GM21447 (cell line): ENCODE results near the gene PKD1L1.
"Not testable (repeated sequence)": the region's sequence is repeated elsewhere in the genome, so short reads cannot be mapped to it uniquely, and the experiment has no call there.

Experiments
- ATAC-seq: cut with Tn5 transposase; IDR thresholded peaks from one replicate; pipeline ENCODE4 v1.9.1; 2021; ENCODE audit not compliant: unreplicated experiment

Gene PKD1L1, protein sequence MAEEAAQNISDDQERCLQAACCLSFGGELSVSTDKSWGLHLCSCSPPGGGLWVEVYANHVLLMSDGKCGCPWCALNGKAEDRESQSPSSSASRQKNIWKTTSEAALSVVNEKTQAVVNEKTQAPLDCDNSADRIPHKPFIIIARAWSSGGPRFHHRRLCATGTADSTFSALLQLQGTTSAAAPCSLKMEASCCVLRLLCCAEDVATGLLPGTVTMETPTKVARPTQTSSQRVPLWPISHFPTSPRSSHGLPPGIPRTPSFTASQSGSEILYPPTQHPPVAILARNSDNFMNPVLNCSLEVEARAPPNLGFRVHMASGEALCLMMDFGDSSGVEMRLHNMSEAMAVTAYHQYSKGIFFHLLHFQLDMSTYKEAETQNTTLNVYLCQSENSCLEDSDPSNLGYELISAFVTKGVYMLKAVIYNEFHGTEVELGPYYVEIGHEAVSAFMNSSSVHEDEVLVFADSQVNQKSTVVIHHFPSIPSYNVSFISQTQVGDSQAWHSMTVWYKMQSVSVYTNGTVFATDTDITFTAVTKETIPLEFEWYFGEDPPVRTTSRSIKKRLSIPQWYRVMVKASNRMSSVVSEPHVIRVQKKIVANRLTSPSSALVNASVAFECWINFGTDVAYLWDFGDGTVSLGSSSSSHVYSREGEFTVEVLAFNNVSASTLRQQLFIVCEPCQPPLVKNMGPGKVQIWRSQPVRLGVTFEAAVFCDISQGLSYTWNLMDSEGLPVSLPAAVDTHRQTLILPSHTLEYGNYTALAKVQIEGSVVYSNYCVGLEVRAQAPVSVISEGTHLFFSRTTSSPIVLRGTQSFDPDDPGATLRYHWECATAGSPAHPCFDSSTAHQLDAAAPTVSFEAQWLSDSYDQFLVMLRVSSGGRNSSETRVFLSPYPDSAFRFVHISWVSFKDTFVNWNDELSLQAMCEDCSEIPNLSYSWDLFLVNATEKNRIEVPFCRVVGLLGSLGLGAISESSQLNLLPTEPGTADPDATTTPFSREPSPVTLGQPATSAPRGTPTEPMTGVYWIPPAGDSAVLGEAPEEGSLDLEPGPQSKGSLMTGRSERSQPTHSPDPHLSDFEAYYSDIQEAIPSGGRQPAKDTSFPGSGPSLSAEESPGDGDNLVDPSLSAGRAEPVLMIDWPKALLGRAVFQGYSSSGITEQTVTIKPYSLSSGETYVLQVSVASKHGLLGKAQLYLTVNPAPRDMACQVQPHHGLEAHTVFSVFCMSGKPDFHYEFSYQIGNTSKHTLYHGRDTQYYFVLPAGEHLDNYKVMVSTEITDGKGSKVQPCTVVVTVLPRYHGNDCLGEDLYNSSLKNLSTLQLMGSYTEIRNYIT (N-terminal part only)

DNA sequence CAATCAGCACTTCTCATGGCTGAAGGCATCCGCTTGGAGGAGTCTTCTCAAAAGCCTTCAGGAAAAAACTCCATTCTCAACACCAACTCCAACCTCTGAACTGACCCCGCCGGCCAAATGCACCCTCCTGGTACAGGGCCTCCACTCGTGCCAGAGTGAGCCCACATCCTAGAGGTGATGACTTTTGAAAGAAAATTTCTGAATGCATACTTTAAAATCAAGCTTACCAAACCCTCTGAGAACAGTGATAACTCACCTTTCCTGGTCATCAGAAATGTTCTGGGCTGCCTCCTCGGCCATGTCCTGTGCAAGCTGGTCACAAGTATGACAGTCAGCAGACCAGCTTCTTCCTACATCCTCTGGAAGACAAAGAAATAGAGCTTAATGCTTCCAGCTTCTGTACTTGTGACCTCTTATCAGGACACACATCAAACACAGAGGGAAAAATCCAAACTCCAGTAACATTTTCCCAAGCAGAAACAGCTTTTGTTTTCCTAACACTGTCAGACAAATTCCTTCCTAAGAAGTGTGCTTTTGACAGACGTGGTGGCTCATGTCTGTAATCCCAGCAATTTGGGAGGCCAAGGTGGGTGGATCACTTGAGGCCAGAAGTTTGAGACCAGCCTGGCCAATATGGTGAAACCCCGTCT lies at the start of gene PKD1L1:
Gene PKD1L1, minus strand, starts transcription at position 326 of the 650 bp plus-strand sequence. Its CDS starts 26 bp downstream, at position 300.
- ATAC-seq = no peak

DNA sequence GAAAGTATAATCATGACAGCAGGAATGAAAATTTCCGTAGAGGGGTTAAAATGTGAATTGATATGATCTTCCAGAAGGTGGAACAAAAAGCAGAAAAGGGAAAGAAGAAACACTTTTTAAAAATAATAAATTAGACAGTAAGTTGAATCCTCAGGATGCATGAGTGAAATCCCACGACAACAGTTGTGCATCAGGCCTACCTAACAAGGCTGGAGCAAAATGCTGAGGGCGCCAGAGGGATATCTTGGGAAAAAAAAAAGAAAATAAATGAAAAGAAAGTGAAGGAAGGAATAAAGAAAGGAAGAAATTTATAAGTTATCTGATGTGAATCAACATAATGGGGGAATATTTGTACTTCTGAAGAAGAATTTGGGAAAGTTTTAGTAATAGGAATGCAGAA lies 44.2 kb upstream of the PKD1L1 start:
- no peak for ATAC-seq

DNA sequence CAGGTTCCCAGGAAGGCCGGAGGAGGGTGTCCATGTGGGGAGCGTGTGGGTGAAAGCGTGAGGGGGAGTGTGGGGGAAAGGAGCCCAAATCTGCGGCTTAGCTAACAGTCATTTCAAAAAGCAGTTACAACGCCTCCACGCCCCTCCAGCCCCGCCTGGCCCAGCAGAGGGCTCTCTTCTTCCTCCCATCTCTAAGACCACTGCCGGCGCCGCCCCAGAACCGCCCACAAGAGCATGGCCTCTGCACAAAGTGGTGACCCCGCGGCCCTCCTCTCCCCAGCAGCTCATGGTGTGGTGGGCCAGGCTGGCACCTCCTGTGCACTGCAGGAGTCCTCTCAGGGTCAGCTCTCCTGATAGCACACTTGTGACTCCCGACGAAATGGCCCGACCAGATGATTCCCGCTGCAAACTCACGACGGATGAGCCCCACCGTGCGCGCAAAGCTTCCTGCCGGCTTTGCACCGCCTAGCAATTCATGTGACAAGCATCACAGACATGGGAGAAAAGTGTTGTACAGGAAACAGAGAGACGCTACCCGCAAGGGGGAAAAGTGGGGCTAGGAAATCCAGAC lies 43.6 kb upstream of the PKD1L1 start:
- peak; percentile 99 for ATAC-seq

GRCh38 chr7:47991270-47991669 lies 43.0 kb upstream of the PKD1L1 start:
- ATAC-seq = no peak

GRCh38 chr7:47990592-47990991 lies 42.3 kb upstream of the PKD1L1 start:
- ATAC-seq = no peak

DNA sequence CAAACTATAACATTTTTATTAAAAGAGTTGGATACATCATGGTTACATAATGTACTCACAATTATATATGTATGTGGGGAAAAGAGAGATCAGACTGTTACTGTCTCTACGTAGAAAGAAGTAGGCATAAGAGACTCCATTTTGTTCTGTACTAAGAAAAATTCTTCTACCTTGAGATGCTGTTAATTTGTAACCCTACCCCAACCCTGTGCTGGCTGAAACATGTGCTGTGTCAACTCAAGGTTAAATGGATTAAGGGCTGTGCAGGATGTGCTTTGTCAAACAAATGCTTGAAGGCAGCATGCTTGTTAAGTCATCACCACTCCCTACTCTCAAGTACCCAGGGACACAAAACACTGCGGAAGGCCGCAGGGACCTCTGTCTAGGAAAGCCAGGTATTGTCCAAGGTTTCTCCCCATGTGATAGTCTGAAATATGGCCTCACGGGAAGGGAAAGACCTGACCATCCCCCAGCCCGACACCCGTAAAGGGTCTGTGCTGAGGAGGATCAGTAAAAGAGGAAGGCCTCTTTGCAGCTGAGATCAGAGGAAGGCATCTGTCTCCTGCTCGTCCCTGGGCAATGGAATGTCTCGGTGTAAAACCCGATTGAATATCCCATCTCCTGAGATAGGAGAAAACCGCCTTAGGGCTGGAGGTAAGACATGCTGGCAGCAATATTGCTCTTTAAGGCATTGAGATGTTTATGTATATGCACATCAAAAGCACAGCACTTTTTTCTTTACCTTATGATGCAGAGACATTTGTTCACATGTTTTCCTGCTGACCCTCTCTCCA lies 41.5 kb upstream of the PKD1L1 start:
- not testable (repeated sequence) for ATAC-seq

DNA sequence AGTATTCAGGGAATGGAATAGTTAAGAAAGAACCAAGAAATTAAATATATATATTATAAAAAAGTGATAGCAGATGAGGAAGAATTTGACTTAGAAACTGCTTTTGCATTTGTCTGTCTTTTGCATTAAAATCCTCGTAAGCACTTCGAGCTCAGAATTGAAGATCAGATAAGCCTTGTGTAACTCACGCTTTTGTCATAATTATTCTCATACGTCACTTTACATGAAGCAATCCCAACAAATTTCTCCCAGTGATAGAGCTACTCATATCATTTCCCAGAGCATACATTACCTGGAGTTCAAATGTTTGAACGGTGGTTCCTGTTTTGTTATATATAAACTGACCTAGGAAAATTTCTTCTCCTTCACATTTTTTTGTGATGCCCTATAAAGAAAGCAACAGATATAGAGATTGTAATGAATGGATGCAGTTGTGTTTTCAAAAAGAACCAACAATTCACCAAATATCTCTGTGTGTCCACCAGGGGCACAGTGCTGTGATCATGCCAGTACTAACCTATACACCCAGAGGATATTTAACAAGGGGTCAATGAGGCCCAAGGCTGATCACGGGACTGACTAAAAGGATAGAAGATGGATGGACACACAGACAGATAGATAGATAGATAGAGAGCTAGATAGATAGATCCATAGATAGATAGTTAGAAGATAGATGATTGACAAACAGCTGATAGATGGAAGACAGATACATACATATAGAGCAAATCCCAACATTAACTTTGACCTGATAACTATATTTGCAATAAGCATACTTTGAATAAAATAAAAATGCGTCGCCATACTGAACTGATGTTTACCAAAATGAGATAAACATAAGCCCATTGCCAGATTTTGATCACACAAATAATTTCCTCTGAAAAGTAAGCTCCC lies 40.5 kb upstream of the PKD1L1 start:
- ATAC-seq = no peak

DNA sequence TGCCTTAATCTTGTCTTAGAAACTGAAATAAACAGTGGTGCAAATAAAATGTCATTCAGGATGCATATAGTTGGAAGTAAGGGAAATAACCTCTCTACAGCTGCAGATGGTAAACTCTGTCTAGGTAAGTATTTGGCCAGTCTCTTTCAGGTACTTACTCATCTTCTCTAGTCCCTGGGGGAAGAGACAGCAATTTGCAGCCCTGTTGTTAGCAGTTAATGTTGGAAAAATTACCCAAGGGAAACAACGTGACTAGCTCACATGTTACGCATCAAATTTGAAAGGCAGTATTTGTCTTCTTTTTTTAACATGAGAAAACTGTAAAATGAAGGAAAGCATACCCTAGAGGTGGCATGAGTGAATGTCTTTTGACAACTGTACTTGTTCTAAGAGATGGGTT lies 34.3 kb upstream of the PKD1L1 start:
- no peak for ATAC-seq

GRCh38 chr7:47980648-47981047 lies 32.4 kb upstream of the PKD1L1 start:
- ATAC-seq = not testable (repeated sequence)

DNA sequence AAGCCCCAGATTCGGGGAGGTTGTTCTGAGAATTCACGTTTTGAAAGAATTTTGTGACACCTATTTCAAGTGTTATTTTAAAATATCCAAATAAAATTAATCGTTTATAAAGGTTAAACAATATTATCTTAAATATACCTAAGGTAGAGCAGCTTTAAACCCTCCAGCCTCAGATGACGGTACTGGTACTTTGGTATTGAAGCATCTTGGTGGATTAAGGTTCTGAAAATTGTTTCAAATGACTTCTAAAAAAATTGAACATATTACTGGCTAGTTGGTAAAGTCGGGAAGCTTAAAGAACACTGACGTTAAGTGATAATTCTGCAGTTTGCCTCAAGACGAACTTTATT lies 31.5 kb upstream of the PKD1L1 start:
- ATAC-seq = no peak

GRCh38 chr7:47979145-47979831 lies 31.0 kb upstream of the PKD1L1 start, which contains the start of gene HUS1:
HUS1 (minus strand) TSS chr7:47979615; CDS start chr7:47979519, 96 bp downstream.
- peak; percentile 99 for ATAC-seq

DNA sequence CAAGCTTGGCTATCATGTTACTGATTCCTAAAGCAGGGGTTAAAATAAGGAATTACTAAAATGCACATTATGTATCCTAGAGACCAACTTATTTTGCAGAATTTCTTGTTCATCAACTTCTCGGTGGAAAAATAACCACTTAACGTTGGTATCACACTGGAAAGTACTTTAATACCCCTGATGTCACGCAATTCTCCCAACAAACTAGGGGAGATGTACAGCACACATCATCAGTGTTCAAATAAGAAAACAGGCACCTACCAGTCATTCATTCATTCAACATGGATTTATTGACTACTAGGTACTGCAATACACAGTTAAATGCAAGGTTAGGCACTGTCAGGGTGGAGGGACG lies 30.5 kb upstream of the PKD1L1 start:
- ATAC-seq = no peak

GRCh38 chr7:47973739-47974138 lies 25.5 kb upstream of the PKD1L1 start:
- ATAC-seq = no peak

DNA sequence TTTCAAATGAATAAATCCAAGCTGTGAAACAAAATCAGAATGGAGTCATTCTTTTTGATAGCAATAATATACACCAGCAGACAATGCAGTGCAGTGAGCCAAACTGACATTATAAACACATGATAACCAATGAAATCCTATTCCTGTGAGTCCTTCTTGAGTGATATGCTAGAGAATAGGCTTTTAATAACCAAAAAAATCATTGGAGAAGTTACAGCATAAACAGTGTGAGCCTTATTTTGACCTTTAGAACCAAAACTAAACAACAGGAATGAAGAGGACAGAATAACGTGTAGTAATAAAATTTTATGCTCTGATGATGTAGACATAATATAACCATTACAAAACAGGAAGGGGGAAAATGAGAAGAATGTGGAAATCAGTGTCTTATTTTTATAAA lies 22.5 kb upstream of the PKD1L1 start:
- no peak for ATAC-seq

- peak; percentile 68 for ATAC-seq
Measured at GRCh38 chr7:47968847-47969774, 20.8 kb upstream of the PKD1L1 start.

- no peak for ATAC-seq
Measured at GRCh38 chr7:47967708-47968107, 19.4 kb upstream of the PKD1L1 start.

- ATAC-seq = no peak
Measured at GRCh38 chr7:47967123-47967522, 18.9 kb upstream of the PKD1L1 start.
